MM.1S (cell line): ENCODE results near the gene PARP1.

Source experiments
- DNase-seq: peaks from one replicate; pipeline ENCODE4 v3.0.0-alpha.2; 2015
- H2AFZ ChIP-seq: fragments of 300-600 bp; sonication (generic); 2 replicates; pipeline ENCODE4 v1.6.0; 2016; ENCODE audit warnings: antibody characterized with exemption, low read length
- H3F3A ChIP-seq: fragments of 300-600 bp; sonication (generic); 2 replicates; pipeline ENCODE4 v1.6.1; 2016; ENCODE audit warnings: mild to moderate bottlenecking, antibody characterized with exemption, low read length, moderate library complexity, mixed read lengths; ENCODE audit not compliant: insufficient read depth
- H3K27ac ChIP-seq: fragments of 300-600 bp; sonication (generic); 2 replicates; pipeline ENCODE4 v1.5.1; 2016; ENCODE audit warnings: mild to moderate bottlenecking, low read length
- H3K27me3 ChIP-seq: fragments of 300-600 bp; sonication (generic); replicated peaks from 2 replicates; pipeline ENCODE4 v1.6.0; 2016; ENCODE audit warnings: low read length; ENCODE audit not compliant: insufficient read depth
- H3K36me3 ChIP-seq: fragments of 300-600 bp; sonication (generic); replicated peaks from 2 replicates; pipeline ENCODE4 v1.6.1; 2016; ENCODE audit warnings: mild to moderate bottlenecking, low read length, mixed read lengths; ENCODE audit not compliant: insufficient read depth
- H3K4me1 ChIP-seq: fragments of 300-600 bp; sonication (generic); 2 replicates; pipeline ENCODE4 v1.6.1; 2016; ENCODE audit warnings: low read length, mixed read lengths
- H3K4me2 ChIP-seq: fragments of 300-600 bp; sonication (generic); 2 replicates; pipeline ENCODE4 v1.6.0; 2016; ENCODE audit warnings: low read depth, low read length
- H3K4me3 ChIP-seq: fragments of 300-600 bp; sonication (generic); 2 replicates; pipeline ENCODE4 v1.5.1; 2016; ENCODE audit warnings: low read length, mixed read lengths
- H3K79me2 ChIP-seq: fragments of 300-600 bp; sonication (generic); 2 replicates; pipeline ENCODE4 v1.6.1; 2016; ENCODE audit warnings: mixed run types, low read length, mixed read lengths
- H3K9ac ChIP-seq: fragments of 300-600 bp; sonication (generic); 2 replicates; pipeline ENCODE4 v1.6.1; 2016; ENCODE audit warnings: low read length, mixed read lengths
- H3K9me2 ChIP-seq: fragments of 300-600 bp; sonication (generic); replicated peaks from 2 replicates; pipeline ENCODE4 v1.6.1; 2016; ENCODE audit warnings: mild to moderate bottlenecking, low read length, mixed read lengths; ENCODE audit not compliant: insufficient read depth
- H3K9me3 ChIP-seq: fragments of 300-600 bp; sonication (generic); replicated peaks from 2 replicates; pipeline ENCODE4 v1.6.1; 2016; ENCODE audit warnings: mild to moderate bottlenecking, low read length, mixed read lengths; ENCODE audit not compliant: insufficient read depth
- H4K20me1 ChIP-seq: fragments of 300-600 bp; sonication (generic); 2 replicates; pipeline ENCODE4 v1.6.1; 2016; ENCODE audit warnings: mild to moderate bottlenecking, low read length, moderate library complexity, mixed read lengths; ENCODE audit not compliant: insufficient read depth
- EZH2 ChIP-seq: fragments of 300-600 bp; sonication (generic); optimal IDR thresholded peaks from 2 replicates; pipeline ENCODE3; 2017; ENCODE audit warnings: low read depth, mild to moderate bottlenecking, antibody characterized with exemption, low read length, mixed read lengths
- EZH2phosphoT487 ChIP-seq: fragments of 300-600 bp; sonication (generic); IDR thresholded peaks from 2 replicates; pipeline ENCODE4 v1.6.1; 2018; ENCODE audit warnings: antibody characterized with exemption, low read length
- TF ChIP-seq, protein P1 (sequence below): fragments of 300-600 bp; sonication (generic); IDR thresholded peaks from 2 replicates; pipeline ENCODE4 v1.5.1; 2016; ENCODE audit warnings: antibody characterized with exemption, low read length, mixed read lengths

The PARP1 gene

DNA sequence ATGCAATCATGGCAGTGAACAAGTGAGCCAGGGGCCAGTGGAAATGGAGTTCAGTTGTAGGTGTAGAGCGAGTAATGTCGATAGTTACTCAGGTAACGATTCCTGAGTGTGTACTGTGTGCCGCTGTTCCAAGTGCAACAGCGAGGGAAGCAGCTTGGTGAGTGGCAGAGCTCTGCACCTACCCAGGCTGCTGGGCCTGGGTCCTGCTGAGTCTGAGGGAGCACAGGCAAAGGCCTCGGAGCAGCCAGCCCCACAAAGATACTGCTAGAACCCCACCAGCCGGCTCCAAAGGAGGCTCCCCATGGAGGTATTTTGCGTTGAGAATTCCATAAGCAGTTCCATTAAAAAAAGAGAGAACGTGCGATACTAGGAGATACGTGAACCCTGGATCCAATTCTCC, 23.2 kb downstream of the PARP1 start:
- Histone ChIP-seq H3K4me3 (no peak overlapping the region), H3K27me3 (no peaks in the 10 kb centered on the region), H3K36me3 (peaks cover 80% of the 10 kb centered on the region), H3K9me3 (no peaks in the 10 kb centered on the region), H2AFZ (no peak overlapping the region), H4K20me1 (peaks cover 12% of the 10 kb centered on the region), H3K4me2 (no peak overlapping the region), H3K9me2 (no peaks in the 10 kb centered on the region), H3K9ac (no peak overlapping the region), H3K79me2 (peaks cover 96% of the 10 kb centered on the region), H3F3A (no peaks in the 10 kb centered on the region), H3K27ac (no peak overlapping the region), H3K4me1 (peaks cover 15% of the 10 kb centered on the region)
- TF ChIP-seq EZH2phosphoT487 (no peak), EZH2 (no peak)
- TF ChIP-seq, protein P1, sequence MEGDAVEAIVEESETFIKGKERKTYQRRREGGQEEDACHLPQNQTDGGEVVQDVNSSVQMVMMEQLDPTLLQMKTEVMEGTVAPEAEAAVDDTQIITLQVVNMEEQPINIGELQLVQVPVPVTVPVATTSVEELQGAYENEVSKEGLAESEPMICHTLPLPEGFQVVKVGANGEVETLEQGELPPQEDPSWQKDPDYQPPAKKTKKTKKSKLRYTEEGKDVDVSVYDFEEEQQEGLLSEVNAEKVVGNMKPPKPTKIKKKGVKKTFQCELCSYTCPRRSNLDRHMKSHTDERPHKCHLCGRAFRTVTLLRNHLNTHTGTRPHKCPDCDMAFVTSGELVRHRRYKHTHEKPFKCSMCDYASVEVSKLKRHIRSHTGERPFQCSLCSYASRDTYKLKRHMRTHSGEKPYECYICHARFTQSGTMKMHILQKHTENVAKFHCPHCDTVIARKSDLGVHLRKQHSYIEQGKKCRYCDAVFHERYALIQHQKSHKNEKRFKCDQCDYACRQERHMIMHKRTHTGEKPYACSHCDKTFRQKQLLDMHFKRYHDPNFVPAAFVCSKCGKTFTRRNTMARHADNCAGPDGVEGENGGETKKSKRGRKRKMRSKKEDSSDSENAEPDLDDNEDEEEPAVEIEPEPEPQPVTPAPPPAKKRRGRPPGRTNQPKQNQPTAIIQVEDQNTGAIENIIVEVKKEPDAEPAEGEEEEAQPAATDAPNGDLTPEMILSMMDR, result no peak
- DNase-seq, result no peak

DNA sequence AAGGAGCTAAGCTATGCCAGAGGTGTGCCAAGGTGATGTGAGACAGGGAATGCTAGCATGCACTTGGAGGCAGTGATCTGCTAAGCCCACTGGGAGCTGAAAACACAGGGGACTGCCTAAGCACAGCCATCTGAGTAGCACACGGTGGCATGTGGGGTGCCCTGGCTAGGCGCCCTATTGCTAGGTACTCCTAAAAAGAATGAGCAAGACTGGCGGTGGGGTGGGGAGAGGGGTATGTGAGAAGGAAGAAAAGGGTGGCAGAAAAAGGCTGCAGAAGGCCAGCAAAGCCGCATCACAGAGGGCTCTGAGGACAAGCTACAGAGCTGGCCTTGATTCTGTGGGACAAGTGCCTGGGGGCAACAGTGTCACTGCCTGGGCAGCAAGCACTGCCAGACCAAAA, 23.9 kb downstream of the PARP1 start:
- Histone ChIP-seq H3K4me3 (no peak overlapping the region), H3K79me2 (peaks cover 96% of the 10 kb centered on the region), H3F3A (no peaks in the 10 kb centered on the region), H3K9me3 (no peaks in the 10 kb centered on the region), H3K36me3 (peaks cover 80% of the 10 kb centered on the region), H3K27me3 (no peaks in the 10 kb centered on the region), H3K9ac (no peak overlapping the region), H3K4me1 (peaks cover 15% of the 10 kb centered on the region), H3K4me2 (no peak overlapping the region), H3K9me2 (no peaks in the 10 kb centered on the region), H3K27ac (no peak overlapping the region), H2AFZ (no peak overlapping the region), H4K20me1 (peaks cover 5% of the 10 kb centered on the region)
- TF ChIP-seq, protein P1, result no peak
- TF ChIP-seq EZH2, result no peak
- TF ChIP-seq EZH2phosphoT487, result no peak
- DNase-seq, result no peak

DNA sequence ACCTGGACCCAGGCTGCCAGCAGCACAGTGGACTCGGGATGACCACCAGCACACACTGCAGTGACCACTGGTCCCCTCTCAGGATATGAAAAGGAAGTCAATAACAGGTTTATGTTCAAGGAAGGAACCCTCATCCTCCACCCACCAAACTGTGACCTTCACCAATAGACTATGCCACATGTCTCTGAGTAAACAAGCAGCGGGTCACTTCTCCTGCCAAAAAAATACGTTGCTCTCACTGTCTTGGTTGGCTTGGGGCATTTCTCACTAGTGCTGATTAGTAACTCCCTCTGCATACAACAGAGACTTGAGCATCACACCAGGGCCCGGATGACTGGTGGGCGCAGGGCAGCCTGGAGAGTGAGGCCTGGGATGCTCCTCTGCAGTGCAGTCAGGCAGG, 25.9 kb downstream of the PARP1 start:
- Histone ChIP-seq H3K9ac (no peak overlapping the region), H3K36me3 (peaks cover 83% of the 10 kb centered on the region), H3K27me3 (no peaks in the 10 kb centered on the region), H3F3A (no peaks in the 10 kb centered on the region), H3K79me2 (peaks cover 93% of the 10 kb centered on the region), H3K4me2 (no peak overlapping the region), H3K27ac (no peak overlapping the region), H3K9me3 (no peaks in the 10 kb centered on the region), H3K4me1 (peaks cover 15% of the 10 kb centered on the region), H4K20me1 (no peaks in the 10 kb centered on the region; the same call in 1 of the 2 replicates), H3K4me3 (no peak overlapping the region), H2AFZ (no peak overlapping the region), H3K9me2 (no peaks in the 10 kb centered on the region)
- no peak for DNase-seq
- TF ChIP-seq, protein P1, result no peak
- no peak for TF ChIP-seq EZH2
- TF ChIP-seq EZH2phosphoT487, result no peak
